SHP77 (cell line): ENCODE data around the gene SAMD11.

Source experiments
- DNase-seq, 2 experiments: peaks; one replicate each; lab custom pipeline; 2025; lab: John Stamatoyannopoulos, UW

SAMD11 gene

GRCh38 chr1:993379-993995 is 69.8 kb downstream of the SAMD11 start:
- no peak for DNase-seq
